ENCODE results near the gene SS18L1.

DNA sequence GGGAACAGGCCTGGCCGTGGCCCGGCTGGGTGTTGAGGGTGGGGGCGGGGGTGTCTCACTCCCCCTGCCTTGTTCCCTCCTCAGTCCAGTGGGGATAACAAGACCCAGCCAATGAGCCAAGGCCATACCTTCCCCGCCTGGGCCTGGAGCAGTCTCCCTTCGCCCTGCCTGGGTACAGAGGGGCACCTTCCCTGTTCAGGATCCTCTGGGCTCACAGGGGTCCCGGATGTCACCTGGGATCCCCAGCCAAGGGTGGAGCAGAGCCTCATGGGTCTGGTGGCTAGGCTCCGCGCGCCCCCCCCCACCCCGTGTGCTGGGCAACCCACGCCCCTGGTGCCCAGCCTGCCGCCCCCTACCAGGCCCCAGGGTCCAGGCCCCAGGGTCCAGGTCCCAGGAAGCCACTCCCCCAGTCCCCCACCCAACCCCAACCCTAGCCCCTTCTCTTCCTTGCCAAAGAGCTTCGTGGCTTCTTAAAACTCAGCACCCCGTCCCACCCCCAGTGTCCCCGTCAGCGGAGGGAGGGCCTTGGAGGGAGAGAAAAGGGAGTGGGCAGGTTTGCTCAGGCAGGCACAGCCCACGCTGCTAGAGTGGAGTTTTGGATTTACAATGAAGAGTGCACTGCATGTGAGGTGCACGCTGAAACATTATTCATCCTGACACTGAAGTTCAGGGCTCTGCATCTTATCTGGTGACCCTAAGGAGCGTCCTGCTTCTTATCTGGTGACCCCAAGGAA is 64.7 kb downstream of the SS18L1 start:
- TF ChIP-seq CTCF (IDR thresholded peaks at IDR 0.05) (no peak), POLR2A (IDR thresholded peaks at IDR 0.05) (no peak)

Data from uterus (tissue), 2 donors.